Aorta (tissue), 5 donors: ENCODE results near the gene ATOX1. TPM values are rescaled to one million over a fixed set of nuclear protein-coding genes. Genes with fewer than 3 reads are reported as not detected.

ENCODE experiments used
- ATAC-seq: fragments of 200-7000 bp; cut with Tn5 transposase; one replicate; pipeline ENCODE4 v1.9.1; 2022; ENCODE audit warnings: moderate library complexity; ENCODE audit not compliant: low FRiP score
- DNase-seq, 2 donors: peaks; one replicate each; pipeline ENCODE4 v3.0.0-alpha.2; 2020
- H3K27ac ChIP-seq, 2 donors: one replicate each; pipeline ENCODE4 v1.5.1; 2013; ENCODE audit warnings: low read length in 2 of 2, mild to moderate bottlenecking in 2 of 2, moderate library complexity in 2 of 2, control low read depth in 1 of 2, inconsistent platforms in 1 of 2, low read depth in 1 of 2
- H3K27me3 ChIP-seq, 2 donors: one replicate each; pipeline ENCODE4 v1.6.1; 2013; ENCODE audit warnings: control low read depth in 1 of 2, low read length in 1 of 2, mild to moderate bottlenecking in 1 of 2, moderate library complexity in 1 of 2; ENCODE audit not compliant: insufficient read depth in 2 of 2, control insufficient read depth in 1 of 2
- H3K36me3 ChIP-seq, 2 donors: one replicate each; pipeline ENCODE4 v1.6.1; 2013; ENCODE audit warnings: control low read depth in 1 of 2, low read length in 1 of 2, mild to moderate bottlenecking in 1 of 2; ENCODE audit not compliant: insufficient read depth in 2 of 2, control insufficient read depth in 1 of 2
- H3K4me1 ChIP-seq, 2 donors: one replicate each; pipeline ENCODE4 v1.6.1; 2013; ENCODE audit warnings: low read length in 2 of 2, control low read depth in 1 of 2, mild to moderate bottlenecking in 1 of 2, moderate library complexity in 1 of 2; ENCODE audit not compliant: insufficient read depth in 2 of 2, control insufficient read depth in 1 of 2
- H3K4me3 ChIP-seq, 2 donors: one replicate each; pipeline ENCODE4 v1.5.1; 2013; ENCODE audit warnings: low read length in 2 of 2, control low read depth in 1 of 2, mild to moderate bottlenecking in 1 of 2
- H3K9me3 ChIP-seq: one replicate; pipeline ENCODE4 v1.6.1; 2013; ENCODE audit warnings: mild to moderate bottlenecking, low read length; ENCODE audit not compliant: control insufficient read depth
- WGBS, 2 donors: extraction: QIAGEN DNeasy Blood & Tissue Kit; methylation state at CpG; one replicate each; pipeline ENCODE4 v1.1.7; 2013; 5-methylcytosine and 5-hydroxymethylcytosine counted together
- intact Hi-C, 2 donors: fragments of 100-400 bp; cut with DNase I; formaldehyde crosslinking; loops; one replicate each; pipeline versions ENCODE4 v1.14.2 to v1.15.0; 2022
- polyA plus RNA-seq, 2 donors: library from polyadenylated mRNA; stranded (reverse); fragments of 200-250 nt; gene quantifications; one replicate each; pipeline ENCODE4 v1.2.3, GENCODE V29; 2013
- total RNA-seq, 2 donors: library from RNA; stranded (reverse); fragmentation: NEBNext Ultra II Directional; extraction: Animal tissue kit (Norgen Biotek cat#: 25700); gene quantifications; one replicate each; pipeline ENCODE4 v1.2.1, GENCODE V29; 2021
- donor health status: healthy with polysubstance abuse.
- donor health status: Bipolar disorder and iron deficiency.
- donor health status: DM: no; HTN: no; CAD: no.
- donor health status: DM: no; HTN: no; CAD: no.
- donor health status: DM: yes; HTN: yes; CAD: no.

Gene ATOX1
- total and polyA plus RNA-seq, 4 donors: 61.7 to 210 (median 117) TPM

- no peaks in the 10 kb centered on the region for H3K9me3 ChIP-seq
- no peaks in the 10 kb centered on the region for H3K36me3 ChIP-seq
- intact Hi-C loops: no loop called here
- peaks cover 3 to 4% of the 10 kb centered on the region in 2 donors for H3K4me1 ChIP-seq
- H3K4me3 ChIP-seq: no peak overlapping the region
- 54 to 58% methylated on average over 6 of the region's 6 CpGs for WGBS, 2 donors
- peak; percentile 77 for ATAC-seq
- DNase-seq: peak in 1 of 2 donors; percentile 61
- no peaks in the 10 kb centered on the region for H3K27me3 ChIP-seq
- peak overlapping the region; percentile 51 to 95 for H3K27ac ChIP-seq
These were observed 39.0 kb downstream of the ATOX1 start for GRCh38 chr5:151719228-151720000.

- Histone ChIP-seq H3K27ac (peak overlapping the region; percentile 83 to 95), H3K9me3 (no peaks in the 10 kb centered on the region), H3K4me3 (no peak overlapping the region), H3K4me1 (peaks cover 3 to 4% of the 10 kb centered on the region in 2 donors), H3K36me3 (no peaks in the 10 kb centered on the region), H3K27me3 (no peaks in the 10 kb centered on the region)
- intact Hi-C loops: no loop called here
- WGBS, 2 donors: 1 to 6% methylated on average over 3 of the region's 3 CpGs
- peak; percentile 89 for ATAC-seq
- no peak for DNase-seq
These were observed 39.8 kb downstream of the ATOX1 start for GRCh38 chr5:151718646-151719045.

- ATAC-seq (peak; percentile 51), DNase-seq (no peak)
- Histone ChIP-seq H3K4me1 (peaks cover 3 to 4% of the 10 kb centered on the region in 2 donors), H3K27me3 (no peaks in the 10 kb centered on the region), H3K4me3 (no peak overlapping the region), H3K36me3 (no peaks in the 10 kb centered on the region), H3K9me3 (no peaks in the 10 kb centered on the region), H3K27ac (peak overlapping the region; percentile 80 to 83)
- intact Hi-C loops: no loop called here
- WGBS, 2 donors: 6 to 7% methylated on average over 2 of the region's 2 CpGs
These were observed 40.3 kb downstream of the ATOX1 start for GRCh38 chr5:151718153-151718552.

DNA sequence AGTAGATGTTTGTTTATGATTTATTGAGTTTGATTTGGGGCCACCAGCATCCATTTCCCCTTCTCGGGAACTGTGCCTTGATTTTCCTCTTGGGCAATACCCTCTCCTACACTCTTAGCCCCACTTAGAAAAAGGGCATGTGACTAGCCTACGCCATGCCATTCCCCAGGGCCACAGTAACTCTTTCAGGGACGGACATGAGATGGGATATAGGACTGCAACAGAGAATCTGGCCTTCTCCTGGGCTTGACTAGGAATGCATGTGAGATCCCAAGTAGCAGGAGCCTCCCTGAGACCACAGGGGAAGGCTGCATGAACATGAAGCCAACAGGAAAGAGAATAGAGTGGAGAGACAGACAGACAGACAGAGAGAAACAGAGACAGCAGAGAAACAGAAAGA, 41.0 kb downstream of the ATOX1 start:
- peak; percentile 33 for ATAC-seq
- intact Hi-C loops: no loop called here
- WGBS, 2 donors: 36 to 50% methylated on average over 3 of the region's 3 CpGs

DNA sequence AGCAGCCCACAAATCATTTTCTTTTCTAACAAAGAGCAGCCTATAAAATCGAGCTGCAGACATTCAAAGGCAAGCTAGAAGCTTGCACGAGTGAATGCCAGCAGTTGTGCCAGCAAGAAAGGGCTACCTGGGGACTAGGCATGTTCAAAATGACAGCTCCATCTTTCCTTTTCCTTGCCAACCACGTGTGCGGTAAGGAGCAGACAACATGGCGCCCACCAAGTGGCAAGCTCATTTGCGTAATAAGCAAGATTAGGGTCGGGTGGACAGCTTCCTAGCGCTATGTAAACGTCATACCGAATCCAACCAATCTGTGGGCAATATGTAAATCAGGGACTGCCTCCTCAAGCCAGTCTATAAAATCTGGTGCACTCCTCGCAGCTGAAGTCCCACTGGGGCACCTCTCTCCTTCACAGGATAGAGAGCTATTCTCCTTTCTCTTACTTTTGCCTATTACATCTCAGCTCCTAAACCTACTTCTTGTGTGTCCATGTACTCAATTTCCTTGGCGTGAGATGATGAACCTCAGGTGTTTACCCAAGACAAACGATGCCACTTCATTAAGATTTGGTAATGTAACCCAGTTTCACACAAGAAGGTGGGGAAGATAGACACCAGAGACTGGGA, 49.2 kb downstream of the ATOX1 start:
- H3K27me3 ChIP-seq: no peaks in the 10 kb centered on the region
- no peak overlapping the region for H3K27ac ChIP-seq
- DNase-seq (no peak), ATAC-seq (no peak)
- no peaks in the 10 kb centered on the region for H3K9me3 ChIP-seq
- no peaks in the 10 kb centered on the region for H3K36me3 ChIP-seq
- H3K4me3 ChIP-seq: no peak overlapping the region
- 84 to 89% methylated on average over 13 of the region's 13 CpGs for WGBS, 2 donors
- H3K4me1 ChIP-seq: no peaks in the 10 kb centered on the region
- intact Hi-C loops: no loop called here

More for the DNA sequence above, 41.0 kb downstream of the ATOX1 start:
- H3K4me3 ChIP-seq: no peak overlapping the region
- H3K9me3 ChIP-seq: no peaks in the 10 kb centered on the region
- no peaks in the 10 kb centered on the region for H3K36me3 ChIP-seq
- H3K4me1 ChIP-seq: peaks cover 3 to 4% of the 10 kb centered on the region in 2 donors
- H3K27ac ChIP-seq: peak overlapping the region in 1 of 2 donors; percentile 25
- no peak for DNase-seq
- H3K27me3 ChIP-seq: no peaks in the 10 kb centered on the region

DNA sequence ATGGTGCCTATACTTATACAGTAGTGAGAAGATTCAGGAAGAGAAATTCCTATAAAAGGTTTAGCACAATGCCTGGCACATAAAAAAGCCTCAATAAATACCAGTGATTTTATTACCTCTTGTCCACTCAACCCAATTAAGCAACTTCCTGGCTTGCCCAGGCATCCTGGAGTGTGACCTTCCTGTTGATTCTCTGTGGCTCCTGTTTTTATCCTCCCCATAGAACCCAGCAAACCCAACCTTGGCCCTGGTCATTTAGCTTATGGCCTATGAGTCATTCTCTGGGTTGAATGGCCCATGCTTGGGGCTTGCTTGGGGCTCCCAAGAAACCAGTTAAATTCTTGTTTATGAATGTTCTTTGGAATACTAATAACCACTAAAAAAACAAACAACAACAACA, 50.3 kb downstream of the ATOX1 start:
- Histone ChIP-seq H3K36me3 (no peaks in the 10 kb centered on the region), H3K27me3 (no peaks in the 10 kb centered on the region), H3K4me1 (no peaks in the 10 kb centered on the region), H3K9me3 (no peaks in the 10 kb centered on the region), H3K4me3 (no peak overlapping the region), H3K27ac (no peak overlapping the region)
- no peak for DNase-seq
- intact Hi-C loops: no loop called here
- ATAC-seq: no peak

DNA sequence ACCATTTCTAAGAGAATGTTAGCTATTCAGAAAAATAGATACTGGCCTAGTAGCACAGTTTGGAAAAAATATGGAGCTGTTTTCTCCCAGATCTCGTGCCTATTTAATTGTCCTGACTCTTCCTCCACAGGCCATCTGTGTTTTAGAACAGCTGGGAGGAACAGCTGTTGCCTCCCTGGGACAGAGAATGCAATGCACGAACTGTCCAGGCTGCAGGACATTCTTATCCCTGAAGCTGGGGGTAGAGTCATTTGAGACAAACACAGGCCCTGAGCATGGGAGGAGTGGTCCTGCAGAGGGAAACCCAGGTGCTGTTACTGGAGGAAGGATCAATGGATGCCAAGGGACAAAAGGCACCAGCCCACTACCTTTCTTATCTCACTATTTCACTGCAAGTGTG, 50.9 kb downstream of the ATOX1 start:
- WGBS, 2 donors: 79 to 90% methylated on average over 2 of the region's 2 CpGs
- no peaks in the 10 kb centered on the region for H3K9me3 ChIP-seq
- H3K4me1 ChIP-seq: no peaks in the 10 kb centered on the region
- DNase-seq (no peak), ATAC-seq (no peak)
- no peaks in the 10 kb centered on the region for H3K36me3 ChIP-seq
- no peaks in the 10 kb centered on the region for H3K27me3 ChIP-seq
- H3K27ac ChIP-seq: no peak overlapping the region
- H3K4me3 ChIP-seq: no peak overlapping the region
- intact Hi-C loops: no loop called here

DNA sequence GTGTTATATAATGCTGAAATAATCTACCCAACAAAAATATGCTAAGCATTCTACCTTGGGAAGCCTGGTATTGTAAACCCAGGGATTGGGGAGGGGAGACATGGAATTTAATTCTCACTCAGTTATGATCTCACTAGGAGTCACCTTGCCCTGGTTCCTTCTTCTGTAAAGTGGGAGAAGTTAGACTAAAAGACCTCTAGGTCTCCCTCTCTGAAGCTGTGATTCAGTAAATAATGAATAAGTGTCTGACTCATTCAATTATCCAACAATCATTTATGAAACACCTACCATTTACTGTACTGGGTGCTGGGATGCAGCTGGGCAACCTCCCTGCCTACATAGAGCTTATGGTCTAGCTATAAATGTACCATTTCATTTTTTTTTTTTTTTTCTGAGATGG, 51.5 kb downstream of the ATOX1 start:
- no peak for DNase-seq
- no peaks in the 10 kb centered on the region for H3K27me3 ChIP-seq
- no peak overlapping the region for H3K4me3 ChIP-seq
- no peak overlapping the region for H3K27ac ChIP-seq
- intact Hi-C loops: no loop called here
- no peaks in the 10 kb centered on the region for H3K4me1 ChIP-seq
- no peaks in the 10 kb centered on the region for H3K36me3 ChIP-seq
- ATAC-seq: no peak
- H3K9me3 ChIP-seq: no peaks in the 10 kb centered on the region

- H3K27ac ChIP-seq: no peak overlapping the region
- no peaks in the 10 kb centered on the region for H3K9me3 ChIP-seq
- 80 to 85% methylated on average over 1 of the region's 1 CpG for WGBS, 2 donors
- no peak for DNase-seq
- intact Hi-C loops: loop anchor here in 1 of 2 donors (5.0 kb wide), 1 partner anchor 36 kb away; no protein-coding TSS in a partner anchor
- H3K4me3 ChIP-seq: no peak overlapping the region
- no peaks in the 10 kb centered on the region for H3K4me1 ChIP-seq
- ATAC-seq: no peak
- no peaks in the 10 kb centered on the region for H3K36me3 ChIP-seq
- no peaks in the 10 kb centered on the region for H3K27me3 ChIP-seq
These were observed 54.7 kb downstream of the ATOX1 start for GRCh38 chr5:151703780-151704179.
